Activated T-cell treated with anti-CD3 and anti-CD28 coated beads for 4 hours (primary cell): ENCODE results near the gene CFAP70.
"Not testable (repeated sequence)": the region's sequence is repeated elsewhere in the genome, so short reads cannot be mapped to it uniquely, and the experiment has no call there.

Experiments
- DNase-seq: peaks from one replicate; pipeline ENCODE4 v3.0.0-alpha.2; 2020

CFAP70 gene

GRCh38 chr10:73338801-73339368 lies 19.8 kb downstream of the CFAP70 start:
- no peak for DNase-seq

DNA sequence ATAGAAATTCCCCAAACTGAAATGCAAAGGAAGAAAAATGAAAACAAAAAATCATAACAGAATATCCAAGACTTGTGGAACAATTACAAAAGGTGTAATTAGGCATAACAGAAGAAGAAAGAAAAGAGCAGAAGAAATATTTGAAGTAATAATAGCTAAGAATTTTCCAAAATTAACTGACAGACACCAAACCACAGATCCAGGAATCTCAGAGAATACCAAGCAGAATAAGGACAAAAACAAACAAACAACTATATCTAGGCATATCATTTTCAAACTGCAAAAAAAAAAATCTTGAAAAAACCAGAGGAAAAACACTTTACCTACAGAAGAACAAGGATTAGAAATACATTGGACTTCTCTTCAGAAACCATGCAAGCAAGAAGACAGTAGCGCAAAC lies 25.5 kb downstream of the CFAP70 start:
- DNase-seq, result no peak

DNA sequence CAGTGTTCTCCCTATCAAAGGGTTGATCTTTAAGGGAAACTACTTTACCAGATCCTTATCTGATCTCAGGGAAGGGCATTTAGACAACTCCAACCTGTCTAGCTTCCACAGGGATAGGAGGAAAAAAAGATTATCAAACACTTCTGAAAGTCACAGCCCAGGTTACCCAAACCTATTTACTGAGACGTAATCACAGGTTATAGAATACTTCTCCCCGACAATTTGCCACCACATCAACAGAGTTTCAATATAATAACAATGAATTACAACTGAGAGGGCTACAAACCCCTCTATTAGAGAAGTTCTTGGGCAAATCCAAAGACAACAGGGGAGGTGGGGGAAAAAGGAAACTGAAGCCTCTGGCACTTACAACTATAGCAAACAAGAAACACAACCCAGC lies 26.3 kb downstream of the CFAP70 start:
- DNase-seq, result no peak

DNA sequence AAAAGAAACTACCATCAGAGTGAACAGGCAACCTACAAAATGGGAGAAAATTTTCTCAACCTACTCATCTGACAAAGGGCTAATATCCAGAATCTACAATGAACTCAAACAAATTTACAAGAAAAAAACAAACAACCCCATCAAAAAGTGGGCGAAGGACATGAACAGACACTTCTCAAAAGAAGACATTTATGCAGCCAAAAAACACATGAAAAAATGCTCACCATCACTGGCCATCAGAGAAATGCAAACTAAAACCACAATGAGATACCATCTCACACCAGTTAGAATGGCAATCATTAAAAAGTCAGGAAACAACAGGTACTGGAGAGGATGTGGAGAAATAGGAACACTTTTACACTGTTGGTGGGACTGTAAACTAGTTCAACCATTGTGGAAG lies 30.1 kb downstream of the CFAP70 start:
- not testable (repeated sequence) for DNase-seq

- DNase-seq, result not testable (repeated sequence)
Observed at GRCh38 chr10:73325290-73325689, 33.4 kb downstream of the CFAP70 start.

GRCh38 chr10:73323582-73323981 lies 35.1 kb downstream of the CFAP70 start:
- not testable (repeated sequence) for DNase-seq

GRCh38 chr10:73310475-73310874 lies 48.2 kb downstream of the CFAP70 start:
- no peak for DNase-seq

DNA sequence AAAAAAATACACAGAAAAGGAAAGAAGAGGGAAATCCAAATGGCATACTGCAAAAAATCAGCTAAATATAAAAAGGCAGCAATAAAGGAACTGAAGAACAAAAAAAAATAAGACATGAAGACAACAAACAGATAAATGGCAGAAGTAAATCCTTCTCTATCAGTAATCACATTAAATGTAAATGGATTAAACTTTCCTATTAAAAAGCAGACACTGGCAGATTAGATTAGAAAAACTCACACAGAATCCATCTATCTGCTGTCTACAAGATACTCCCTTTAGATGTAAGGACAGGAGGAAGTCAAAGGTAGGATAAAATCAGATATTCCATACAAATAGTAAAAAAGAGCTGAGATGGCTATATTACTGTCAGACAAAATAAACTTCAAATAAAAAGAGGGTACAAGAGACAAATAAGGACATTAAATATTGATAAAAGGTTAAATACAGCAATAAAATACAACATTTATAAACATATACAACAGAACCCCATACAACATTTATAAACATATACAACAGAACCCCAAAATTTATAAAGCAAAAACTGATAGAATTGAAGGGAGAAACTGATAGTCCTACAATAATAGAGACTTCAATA lies 51.4 kb downstream of the CFAP70 start:
- no peak for DNase-seq

- no peak for DNase-seq
Observed at GRCh38 chr10:73306171-73306708, 52.4 kb downstream of the CFAP70 start.

GRCh38 chr10:73296946-73297345 lies 61.7 kb downstream of the CFAP70 start:
- DNase-seq, result no peak

- DNase-seq, result no peak
Observed at GRCh38 chr10:73293461-73293860, 65.2 kb downstream of the CFAP70 start.

DNA sequence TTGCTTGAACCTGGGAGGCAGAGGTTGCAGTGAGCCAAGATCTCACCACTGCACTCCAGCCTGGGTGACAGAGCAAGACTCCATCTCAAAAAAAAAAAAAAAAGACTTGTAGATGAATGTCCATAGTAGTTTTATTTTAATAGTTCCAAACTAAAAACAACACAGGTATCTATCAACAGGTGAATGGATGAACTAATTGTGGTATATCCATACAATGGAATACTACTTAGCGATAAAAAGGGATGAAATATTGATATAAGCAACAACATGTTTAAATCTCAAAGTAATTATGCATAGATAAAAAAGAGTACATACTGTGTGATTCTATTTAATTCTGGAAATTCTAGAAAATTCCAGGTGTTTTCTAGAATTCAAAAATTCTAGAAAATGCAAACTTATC lies 68.7 kb downstream of the CFAP70 start:
- DNase-seq, result no peak

- no peak for DNase-seq
Observed at GRCh38 chr10:73287441-73287840, 71.2 kb downstream of the CFAP70 start.

DNA sequence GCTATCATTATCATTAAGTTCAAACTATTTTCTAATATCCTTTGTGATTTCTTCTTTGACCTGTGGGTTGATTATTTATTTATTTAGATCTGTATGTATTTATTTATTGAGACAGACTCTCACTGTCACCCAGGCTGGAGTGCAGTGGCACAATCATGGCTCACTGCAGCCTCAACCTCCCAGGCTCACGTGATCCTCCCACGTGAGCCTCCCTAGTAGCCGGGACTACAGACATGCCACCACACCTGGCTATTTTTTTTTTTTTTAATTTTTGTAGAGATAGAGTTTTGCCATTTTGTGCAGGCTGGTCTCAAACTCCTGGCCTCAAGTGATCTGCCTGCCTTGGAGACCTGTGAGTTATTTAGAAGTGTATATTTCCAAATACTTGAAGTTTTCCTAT lies 77.6 kb downstream of the CFAP70 start:
- no peak for DNase-seq

GRCh38 chr10:73264423-73264822 lies 94.2 kb downstream of the CFAP70 start:
- no peak for DNase-seq

GRCh38 chr10:73263693-73264347 lies 94.8 kb downstream of the CFAP70 start:
- no peak for DNase-seq

GRCh38 chr10:73262880-73263555 lies 95.6 kb downstream of the CFAP70 start:
- DNase-seq, result no peak

DNA sequence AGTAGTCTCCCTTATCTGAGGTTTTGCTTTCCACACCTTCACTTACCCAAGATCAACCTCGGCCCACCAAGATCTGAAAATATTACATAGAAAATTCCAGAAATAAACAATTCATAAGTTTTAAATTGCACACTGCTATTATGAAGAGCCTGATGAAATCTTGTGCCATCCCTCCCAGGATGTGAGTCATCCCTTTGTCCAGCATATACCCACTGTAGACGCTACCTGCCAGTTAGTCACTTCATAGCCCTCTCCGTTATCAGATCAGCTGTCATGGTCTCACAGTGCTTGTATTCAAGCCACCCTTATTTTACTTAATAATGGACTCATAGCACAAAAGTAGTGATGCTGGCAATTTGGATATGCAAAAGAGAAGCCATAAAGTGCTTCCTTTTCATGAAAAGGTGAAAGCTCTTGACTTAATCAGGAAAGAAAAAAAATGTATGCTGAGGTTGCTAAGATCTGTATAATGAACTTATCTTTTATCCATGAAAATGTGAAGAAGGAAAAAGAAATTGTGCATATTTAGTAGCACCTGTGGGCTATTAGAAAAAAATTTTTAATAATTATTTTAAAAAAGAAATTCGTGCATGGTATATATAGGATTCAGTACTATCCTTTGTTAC lies 96.4 kb downstream of the CFAP70 start:
- DNase-seq, result no peak

- no peak for DNase-seq
Observed at GRCh38 chr10:73261362-73261995, 97.2 kb downstream of the CFAP70 start.

- DNase-seq, result not testable (repeated sequence)
Observed at GRCh38 chr10:73258612-73259011, 100.1 kb downstream of the CFAP70 start.

- DNase-seq, result no peak
Observed at GRCh38 chr10:73253225-73253555, 105.5 kb downstream of the CFAP70 start.

GRCh38 chr10:73252445-73253224 lies 106.0 kb downstream of the CFAP70 start, which contains the start of gene MRPS16:
Gene MRPS16, minus strand, starts transcription at chr10:73252644. Its CDS starts 162 bp downstream, at chr10:73252482.
- DNase-seq, result peak; percentile 90
